ENCODE measurements around the gene ATP8A2.
A peak's percentile ranks its signal among the peaks of the same experiment; 100 is the strongest.

Gene ATP8A2

DNA sequence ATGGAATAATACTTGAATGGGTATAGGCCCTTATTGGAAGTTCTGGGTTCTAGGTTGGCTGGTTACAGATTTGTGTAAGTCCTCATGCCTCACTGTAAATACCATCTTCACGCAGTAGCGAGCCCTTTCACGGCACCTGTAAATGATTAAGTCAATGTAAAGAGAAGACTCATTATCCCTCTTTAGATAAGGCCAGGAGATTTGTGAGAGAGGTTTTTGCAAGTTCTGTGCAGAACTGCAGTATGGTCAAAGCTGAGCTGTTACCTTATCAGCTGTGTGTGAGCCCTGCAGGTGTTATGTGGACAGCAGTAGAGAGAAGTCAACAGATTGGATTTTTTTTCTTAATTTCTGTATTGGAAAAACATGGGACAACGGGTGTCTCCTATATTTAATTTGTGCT, 538.5 kb downstream of the ATP8A2 start:
- no peak overlapping the region for H3K4me3 ChIP-seq
- H4K20me1 ChIP-seq, result no peaks in the 10 kb centered on the region
- no peak overlapping the region for H3K4me2 ChIP-seq
- H3K36me3 ChIP-seq, result no peaks in the 10 kb centered on the region
- H3K27ac ChIP-seq, result no peak overlapping the region
- peaks cover 25 to 46% (median 35%) of the 10 kb centered on the region in 10 experiments for H3K4me1 ChIP-seq
- H3K9me3 ChIP-seq (replicated peaks in 1 of 11), result no peaks in the 10 kb centered on the region; a peak in 3 of 22 replicates
- H3K9ac ChIP-seq, result no peak overlapping the region
- no peaks in the 10 kb centered on the region for H3K27me3 ChIP-seq
- TF ChIP-seq Cebpa-rat (IDR thresholded peaks at IDR 0.05), result no peak

GRCh38 chr13:25910991-25911419, 539.2 kb downstream of the ATP8A2 start:
- no peak for TF ChIP-seq Cebpa-rat (IDR thresholded peaks at IDR 0.05)
- Histone ChIP-seq H3K4me1 (peaks cover 18 to 39% (median 27%) of the 10 kb centered on the region in 10 experiments), H3K9ac (no peak overlapping the region), H4K20me1 (no peaks in the 10 kb centered on the region), H3K4me2 (no peak overlapping the region), H3K27ac (no peak overlapping the region), H3K4me3 (no peak overlapping the region), H3K9me3 (replicated peaks in 1 of 11) (no peaks in the 10 kb centered on the region; a peak in 1 of 22 replicates), H3K36me3 (no peaks in the 10 kb centered on the region), H3K27me3 (no peaks in the 10 kb centered on the region)

DNA sequence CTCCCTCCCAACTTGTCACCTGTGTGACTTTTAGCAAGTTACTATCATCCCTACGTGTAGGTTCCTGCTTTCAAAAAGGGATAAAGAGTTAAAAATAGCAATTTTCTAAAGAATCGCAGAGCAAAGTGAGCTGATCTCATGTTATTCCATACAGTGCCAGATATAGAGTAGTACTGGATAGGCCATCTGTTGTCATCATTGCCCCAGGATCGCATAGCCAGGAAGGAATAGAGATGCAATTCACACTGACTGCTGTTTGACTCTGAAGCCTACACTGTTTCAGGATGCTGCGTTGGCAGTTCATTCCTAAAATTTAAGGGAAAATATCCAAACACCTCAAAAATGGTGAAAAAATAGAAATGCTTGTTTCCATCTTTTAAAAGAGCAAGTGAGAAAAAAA, 541.2 kb downstream of the ATP8A2 start:
- Histone ChIP-seq H3K4me2 (no peak overlapping the region), H3K4me3 (no peak overlapping the region), H3K36me3 (no peaks in the 10 kb centered on the region), H3K27ac (no peak overlapping the region), H3K9me3 (replicated peaks in 1 of 11) (no peaks in the 10 kb centered on the region; a peak in 1 of 22 replicates), H4K20me1 (no peaks in the 10 kb centered on the region), H3K9ac (no peak overlapping the region), H3K4me1 (peaks cover 6 to 21% (median 11%) of the 10 kb centered on the region in 10 experiments; a peak in 19 of 20 replicates), H3K27me3 (no peaks in the 10 kb centered on the region)
- no peak for TF ChIP-seq Cebpa-rat (IDR thresholded peaks at IDR 0.05)

- no peak overlapping the region for H3K27ac ChIP-seq
- H3K9ac ChIP-seq, result no peak overlapping the region
- H3K36me3 ChIP-seq, result no peaks in the 10 kb centered on the region
- no peaks in the 10 kb centered on the region for H4K20me1 ChIP-seq
- no peaks in the 10 kb centered on the region; a peak in 1 of 22 replicates for H3K9me3 ChIP-seq (replicated peaks in 1 of 11)
- peaks cover 9 to 20% (median 13%) of the 10 kb centered on the region in 10 experiments for H3K4me1 ChIP-seq
- H3K4me2 ChIP-seq, result no peak overlapping the region
- H3K27me3 ChIP-seq, result no peaks in the 10 kb centered on the region
- no peak for TF ChIP-seq Cebpa-rat (IDR thresholded peaks at IDR 0.05)
- no peak overlapping the region for H3K4me3 ChIP-seq
These were observed 544.2 kb downstream of the ATP8A2 start for GRCh38 chr13:25915840-25916518.

GRCh38 chr13:25920277-25920676, 548.5 kb downstream of the ATP8A2 start:
- H3K4me2 ChIP-seq, result peak overlapping the region; percentile 4 to 46 (median 33); a peak in 16 of 22 replicates
- no peak for TF ChIP-seq Cebpa-rat (IDR thresholded peaks at IDR 0.05)
- H3K27me3 ChIP-seq, result no peaks in the 10 kb centered on the region

DNA sequence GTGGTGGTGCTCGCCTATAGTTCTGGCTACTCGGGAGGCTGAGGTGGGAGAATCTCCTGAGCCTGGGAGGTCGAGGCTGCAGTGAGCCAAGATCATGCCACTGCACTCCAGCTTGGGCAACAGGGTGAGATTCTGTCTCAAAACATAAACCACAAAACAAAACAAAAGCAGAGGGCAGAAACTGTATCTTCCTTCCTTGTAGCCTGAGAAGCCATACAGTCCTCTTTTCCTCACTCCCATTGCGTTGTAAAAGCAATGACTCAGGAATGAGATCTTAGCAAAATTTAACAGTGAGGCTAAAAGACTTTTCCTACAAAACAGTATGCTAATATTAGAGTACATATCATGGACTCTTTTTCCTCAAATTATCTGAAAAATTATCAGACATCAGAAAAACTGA, 549.2 kb downstream of the ATP8A2 start:
- Histone ChIP-seq H3K9me3 (replicated peaks in 1 of 11) (peaks cover 0 to 5% (median 0%) of the 10 kb centered on the region in 11 experiments; a peak in 2 of 22 replicates), H3K27me3 (no peaks in the 10 kb centered on the region), H3K9ac (no peak overlapping the region), H3K4me1 (peaks cover 19 to 35% (median 27%) of the 10 kb centered on the region in 10 experiments), H3K4me2 (peak overlapping the region; percentile 4 to 46 (median 33); a peak in 16 of 22 replicates), H3K27ac (peak overlapping the region in 3 of 11 experiments; percentile 16 to 36 (median 19); a peak in 4 of 22 replicates), H3K4me3 (no peak overlapping the region), H4K20me1 (no peaks in the 10 kb centered on the region), H3K36me3 (no peaks in the 10 kb centered on the region)
- TF ChIP-seq Cebpa-rat (IDR thresholded peaks at IDR 0.05), result no peak

More at GRCh38 chr13:25920277-25920676, 548.5 kb downstream of the ATP8A2 start:
- Histone ChIP-seq H3K27ac (peak overlapping the region in 3 of 11 experiments; percentile 16 to 36 (median 19); a peak in 5 of 22 replicates), H3K4me1 (peaks cover 19 to 35% (median 27%) of the 10 kb centered on the region in 10 experiments), H3K9ac (no peak overlapping the region; a peak in 1 of 22 replicates), H4K20me1 (no peaks in the 10 kb centered on the region), H3K4me3 (no peak overlapping the region), H3K9me3 (replicated peaks in 1 of 11) (peaks cover 0 to 5% (median 0%) of the 10 kb centered on the region in 11 experiments; a peak in 2 of 22 replicates), H3K36me3 (no peaks in the 10 kb centered on the region)

- H3K9ac ChIP-seq, result no peak overlapping the region
- peak overlapping the region in 2 of 11 experiments; percentile 19 to 20; a peak in 2 of 22 replicates for H3K27ac ChIP-seq
- peaks cover 19 to 39% (median 33%) of the 10 kb centered on the region in 10 experiments for H3K4me1 ChIP-seq
- H3K4me2 ChIP-seq, result peak overlapping the region in 10 of 11 experiments; percentile 1 to 64 (median 19); a peak in 15 of 22 replicates
- no peak overlapping the region for H3K4me3 ChIP-seq
- TF ChIP-seq Cebpa-rat (IDR thresholded peaks at IDR 0.05), result no peak
- H3K9me3 ChIP-seq (replicated peaks in 1 of 11), result peaks cover 0 to 5% (median 0%) of the 10 kb centered on the region in 11 experiments; a peak in 2 of 22 replicates
- H3K36me3 ChIP-seq, result no peaks in the 10 kb centered on the region
- H3K27me3 ChIP-seq, result no peaks in the 10 kb centered on the region
- H4K20me1 ChIP-seq, result no peaks in the 10 kb centered on the region
These were observed 550.6 kb downstream of the ATP8A2 start for GRCh38 chr13:25922376-25922775.

DNA sequence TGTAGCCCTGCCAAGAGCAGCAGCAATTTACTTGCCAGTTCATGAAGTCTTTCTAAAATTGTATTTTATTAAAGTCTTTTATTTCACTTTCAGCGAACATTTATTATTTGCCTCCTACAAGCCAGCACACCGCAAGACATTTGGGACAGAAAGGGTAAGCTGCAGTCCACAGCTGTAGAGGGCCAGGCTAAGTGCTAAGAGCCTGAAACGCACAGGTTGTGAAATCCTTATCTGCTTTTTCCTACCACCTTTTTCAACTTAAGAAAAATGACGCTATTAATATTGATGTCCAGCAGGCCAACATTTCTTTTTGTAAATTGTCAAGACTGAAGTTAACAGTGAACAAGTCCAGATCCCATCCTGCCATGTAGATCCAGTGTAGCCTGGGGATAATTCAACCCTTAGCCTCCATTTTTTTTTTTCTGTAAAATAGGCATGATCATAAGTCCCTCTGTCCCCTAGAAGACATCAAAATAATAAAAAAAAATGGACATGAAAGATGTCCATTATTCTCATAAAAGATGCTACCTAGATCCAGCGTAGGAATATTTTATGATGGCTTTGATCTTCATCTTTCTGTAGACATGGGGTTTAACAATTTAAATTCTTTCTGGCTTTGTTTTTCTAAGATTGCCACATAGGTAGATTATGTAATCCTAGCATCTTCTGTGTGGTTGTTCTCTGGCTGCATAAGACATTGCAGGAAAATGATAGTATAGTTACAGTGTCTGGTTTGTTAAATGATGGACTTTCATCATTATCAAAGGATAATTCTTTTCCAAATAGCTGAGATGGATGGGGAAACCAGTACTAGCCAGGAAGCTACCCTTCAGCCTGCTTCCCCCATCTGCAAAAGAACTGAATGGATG, 551.7 kb downstream of the ATP8A2 start:
- Histone ChIP-seq H3K27ac (peak overlapping the region in 1 of 11 experiments; percentile 20; a peak in 1 of 22 replicates), H3K4me3 (no peak overlapping the region), H3K9ac (no peak overlapping the region), H3K4me1 (peaks cover 25 to 43% (median 38%) of the 10 kb centered on the region in 10 experiments), H4K20me1 (no peaks in the 10 kb centered on the region), H3K9me3 (replicated peaks in 1 of 11) (peaks cover 0 to 5% (median 0%) of the 10 kb centered on the region in 11 experiments; a peak in 2 of 22 replicates), H3K36me3 (no peaks in the 10 kb centered on the region), H3K4me2 (peak overlapping the region in 2 of 11 experiments; percentile 47 to 64; a peak in 1 of 22 replicates), H3K27me3 (no peaks in the 10 kb centered on the region)
- no peak for TF ChIP-seq Cebpa-rat (IDR thresholded peaks at IDR 0.05)

- Histone ChIP-seq H3K9ac (no peak overlapping the region), H3K27ac (no peak overlapping the region), H3K27me3 (no peaks in the 10 kb centered on the region), H3K4me2 (peak overlapping the region in 7 of 11 experiments; percentile 51 to 81 (median 71); a peak in 13 of 22 replicates), H3K4me1 (peaks cover 16 to 64% (median 59%) of the 10 kb centered on the region in 10 experiments), H3K4me3 (no peak overlapping the region), H3K9me3 (replicated peaks in 1 of 11) (peaks cover 0 to 5% (median 0%) of the 10 kb centered on the region in 11 experiments; a peak in 2 of 22 replicates), H3K36me3 (no peaks in the 10 kb centered on the region), H4K20me1 (no peaks in the 10 kb centered on the region)
- no peak for TF ChIP-seq Cebpa-rat (IDR thresholded peaks at IDR 0.05)
These were observed 555.6 kb downstream of the ATP8A2 start for GRCh38 chr13:25927363-25927762.
